GM12874 (cell line): Measurements from ENCODE around the gene THNSL1.

Source experiments
- TF ChIP-seq, protein P1 (sequence below): IDR thresholded peaks from 2 replicates; pipeline ENCODE4 v1.5.1; 2011; ENCODE audit warnings: low read depth, mild to moderate bottlenecking, control low read depth, low read length, moderate library complexity; ENCODE audit not compliant: insufficient read depth

The THNSL1 gene

DNA sequence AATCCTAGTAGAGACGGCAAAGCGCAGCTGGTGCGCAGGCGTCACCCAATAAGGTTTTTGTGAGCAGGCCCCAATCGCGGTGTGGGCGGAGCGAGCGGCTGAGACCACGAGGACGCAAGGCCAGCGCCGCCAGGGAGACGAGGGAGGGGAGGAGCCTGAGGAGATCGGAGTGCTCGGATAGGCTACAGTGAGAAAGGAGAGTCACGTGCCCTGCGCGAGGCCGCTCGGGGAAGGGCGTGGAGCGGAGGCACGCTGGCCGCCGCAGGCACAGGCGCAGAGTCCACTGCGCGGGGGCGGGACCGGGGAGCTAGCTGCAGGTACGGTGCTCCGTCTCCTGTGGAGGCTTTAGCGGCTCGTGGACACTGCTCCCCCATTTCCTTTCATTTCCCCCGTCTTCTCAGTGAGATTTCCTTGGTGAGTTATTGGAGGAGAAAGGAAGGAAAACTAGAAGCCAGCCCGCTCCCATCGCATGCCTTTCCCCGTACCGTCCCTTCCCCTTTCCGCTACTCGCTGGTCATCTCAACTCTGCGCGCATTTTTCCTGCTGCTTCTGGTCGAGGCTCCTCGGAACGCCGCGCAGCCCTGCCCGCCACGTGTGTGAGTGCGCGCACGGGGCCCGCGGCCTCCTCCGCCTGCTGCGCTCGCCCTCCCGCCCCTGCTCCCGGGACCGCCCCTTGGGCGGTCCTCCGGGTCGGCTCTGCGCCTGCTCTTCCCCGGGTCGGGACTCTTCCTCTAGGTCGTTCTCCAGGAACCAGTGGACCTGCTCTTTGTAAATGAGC lies at the start of gene THNSL1:
THNSL1 (plus strand) TSS at position 237 of the 778 bp plus-strand sequence. CDS start 6,612 bp downstream, outside the sequence.
- TF ChIP-seq, protein P1, sequence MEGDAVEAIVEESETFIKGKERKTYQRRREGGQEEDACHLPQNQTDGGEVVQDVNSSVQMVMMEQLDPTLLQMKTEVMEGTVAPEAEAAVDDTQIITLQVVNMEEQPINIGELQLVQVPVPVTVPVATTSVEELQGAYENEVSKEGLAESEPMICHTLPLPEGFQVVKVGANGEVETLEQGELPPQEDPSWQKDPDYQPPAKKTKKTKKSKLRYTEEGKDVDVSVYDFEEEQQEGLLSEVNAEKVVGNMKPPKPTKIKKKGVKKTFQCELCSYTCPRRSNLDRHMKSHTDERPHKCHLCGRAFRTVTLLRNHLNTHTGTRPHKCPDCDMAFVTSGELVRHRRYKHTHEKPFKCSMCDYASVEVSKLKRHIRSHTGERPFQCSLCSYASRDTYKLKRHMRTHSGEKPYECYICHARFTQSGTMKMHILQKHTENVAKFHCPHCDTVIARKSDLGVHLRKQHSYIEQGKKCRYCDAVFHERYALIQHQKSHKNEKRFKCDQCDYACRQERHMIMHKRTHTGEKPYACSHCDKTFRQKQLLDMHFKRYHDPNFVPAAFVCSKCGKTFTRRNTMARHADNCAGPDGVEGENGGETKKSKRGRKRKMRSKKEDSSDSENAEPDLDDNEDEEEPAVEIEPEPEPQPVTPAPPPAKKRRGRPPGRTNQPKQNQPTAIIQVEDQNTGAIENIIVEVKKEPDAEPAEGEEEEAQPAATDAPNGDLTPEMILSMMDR, result no peak

DNA sequence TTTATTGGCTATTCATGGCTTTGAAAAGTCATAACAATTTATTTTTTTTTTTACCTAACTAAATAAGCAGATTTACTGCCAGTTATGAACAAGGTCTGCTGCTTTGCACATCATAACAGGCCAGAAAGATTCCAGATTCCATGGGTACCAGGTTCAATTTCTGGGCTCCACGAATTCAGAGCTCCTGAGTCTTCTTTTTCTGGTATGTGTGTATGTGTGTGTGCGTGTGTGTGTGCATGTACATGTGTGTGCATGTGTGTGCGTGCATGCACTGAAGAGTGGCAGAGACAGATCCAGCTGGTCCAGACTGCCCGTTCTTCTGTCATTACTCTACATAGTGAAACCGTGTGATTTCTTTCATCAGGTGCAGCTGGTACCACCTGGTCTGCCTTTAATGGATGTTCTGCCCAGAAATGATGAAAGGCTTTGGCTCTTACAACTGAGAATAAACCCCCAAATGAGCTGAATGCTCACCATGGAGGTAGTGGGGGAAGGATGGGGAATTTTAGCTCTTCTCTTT lies 49.4 kb upstream of the THNSL1 start:
- TF ChIP-seq, protein P1, result no peak

GRCh38 chr10:24968349-24968748 lies 48.1 kb upstream of the THNSL1 start:
- TF ChIP-seq, protein P1, result no peak

GRCh38 chr10:24969841-24970281 lies 46.6 kb upstream of the THNSL1 start:
- TF ChIP-seq, protein P1, result no peak

DNA sequence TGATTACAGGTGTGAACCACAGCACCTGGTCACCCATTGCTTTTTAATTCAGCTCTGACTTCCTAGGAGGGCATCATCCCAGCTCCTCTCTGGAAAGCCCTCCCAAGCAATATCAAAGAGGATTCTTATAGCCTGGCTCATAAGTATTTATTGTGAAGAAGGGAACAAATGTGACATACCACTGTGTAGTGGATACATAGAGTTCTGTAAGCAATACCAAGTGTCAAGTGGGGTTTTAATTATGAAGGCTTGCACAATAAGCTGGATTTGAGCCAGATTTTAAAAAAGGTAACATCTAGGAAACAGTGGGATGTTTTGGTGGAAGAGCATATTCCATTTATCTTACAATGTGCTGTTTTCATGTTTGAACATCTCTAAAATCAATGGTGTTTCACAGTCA lies 45.0 kb upstream of the THNSL1 start:
- TF ChIP-seq, protein P1, result no peak

DNA sequence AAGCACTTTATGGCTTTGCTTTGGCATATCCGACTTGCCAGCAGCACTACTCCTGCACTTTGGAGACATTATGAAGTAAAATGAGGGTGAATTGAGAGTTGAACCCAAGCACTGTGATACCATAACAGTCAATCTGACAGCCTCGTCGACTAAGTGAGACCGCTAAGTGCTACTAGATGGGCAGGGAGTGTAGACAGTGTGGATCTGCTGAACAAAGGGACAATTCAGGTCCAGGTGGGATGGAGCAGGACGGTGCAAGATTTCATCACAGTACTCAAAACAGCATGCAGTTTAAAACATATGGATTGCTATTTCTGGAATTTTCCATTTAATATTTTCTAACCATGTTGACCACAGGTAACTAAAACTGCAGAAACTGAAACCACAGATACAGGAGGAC lies 43.2 kb upstream of the THNSL1 start:
- TF ChIP-seq, protein P1, result no peak

DNA sequence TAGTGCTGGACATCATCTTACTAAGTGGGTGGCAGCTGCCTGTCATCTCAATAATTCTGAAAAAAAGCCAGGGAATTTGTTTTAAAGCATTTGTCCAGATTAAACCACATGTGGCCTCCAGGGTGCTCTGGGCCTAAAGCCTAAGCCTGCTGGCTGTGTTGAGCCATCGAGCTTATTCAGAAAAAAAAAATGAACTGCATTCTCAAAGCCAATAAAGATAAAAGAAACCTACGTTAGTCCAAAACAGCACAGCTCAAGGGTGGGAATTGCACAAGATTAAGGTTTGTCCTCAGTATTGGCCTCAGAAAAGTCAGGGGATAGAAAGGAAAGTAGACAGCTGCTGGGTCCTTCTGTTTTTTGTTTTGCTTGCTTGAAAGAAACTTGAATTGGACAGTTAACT lies 41.4 kb upstream of the THNSL1 start:
- TF ChIP-seq, protein P1, result no peak
